Stimulated activated CD4-positive, alpha-beta T cell treated with anti-CD3 and anti-CD28 coated beads, Interleukin-4, amount 100 ng/mL, for 48 hours (primary cell): ENCODE results near the gene AREL1.

Source experiments
- DNase-seq, 2 donors: peaks; one replicate each; pipeline ENCODE4 v3.0.0-alpha.2; 2020; ENCODE audit warnings: low read depth in 2 of 2

The AREL1 gene

GRCh38 chr14:74658535-74659131 is 54.2 kb downstream of the AREL1 start:
- no peak for DNase-seq

GRCh38 chr14:74656964-74657363 is 55.9 kb downstream of the AREL1 start:
- DNase-seq: no peak

GRCh38 chr14:74655599-74656395 is 57.1 kb downstream of the AREL1 start:
- no peak for DNase-seq

- no peak for DNase-seq
These were observed 57.9 kb downstream of the AREL1 start for GRCh38 chr14:74654931-74655330.

- no peak for DNase-seq
These were observed 59.3 kb downstream of the AREL1 start for GRCh38 chr14:74653386-74654138.

GRCh38 chr14:74652541-74652940 is 60.3 kb downstream of the AREL1 start:
- no peak for DNase-seq

GRCh38 chr14:74650927-74651686 is 61.8 kb downstream of the AREL1 start:
- no peak for DNase-seq

GRCh38 chr14:74649673-74650072 is 63.2 kb downstream of the AREL1 start:
- no peak for DNase-seq

- DNase-seq: no peak
These were observed 63.7 kb downstream of the AREL1 start for GRCh38 chr14:74649167-74649566.

GRCh38 chr14:74648601-74649000 is 64.3 kb downstream of the AREL1 start:
- no peak for DNase-seq

GRCh38 chr14:74647678-74648461 is 65.0 kb downstream of the AREL1 start:
- no peak for DNase-seq

- no peak for DNase-seq
These were observed 65.7 kb downstream of the AREL1 start for GRCh38 chr14:74647061-74647677.

- DNase-seq: no peak
These were observed 67.0 kb downstream of the AREL1 start for GRCh38 chr14:74645756-74646470.

- DNase-seq: no peak
These were observed 67.6 kb downstream of the AREL1 start for GRCh38 chr14:74645244-74645643.

GRCh38 chr14:74641601-74642391 is 71.1 kb downstream of the AREL1 start:
- no peak for DNase-seq

- no peak for DNase-seq
These were observed 73.9 kb downstream of the AREL1 start for GRCh38 chr14:74638966-74639365.

- DNase-seq: no peak
These were observed 74.8 kb downstream of the AREL1 start for GRCh38 chr14:74638066-74638465.

- DNase-seq: no peak
These were observed 75.7 kb downstream of the AREL1 start for GRCh38 chr14:74637178-74637550.

- no peak for DNase-seq
These were observed 76.3 kb downstream of the AREL1 start for GRCh38 chr14:74636424-74637177.
